ENCODE data around the gene DAZAP1. TPM values are rescaled to one million over a fixed set of nuclear protein-coding genes. Genes with fewer than 3 reads are reported as not detected.

Gene DAZAP1
- total RNA-seq, 1 experiment from 2014 or later, result 183 TPM

GRCh38 chr19:1455336-1456120, 48.1 kb downstream of the DAZAP1 start:
- DNase-seq (ENCODE audit: low read depth), result peak; percentile 45

- no peak for DNase-seq (ENCODE audit: low read depth)
Observed at GRCh38 chr19:1456121-1456900, 48.9 kb downstream of the DAZAP1 start.

- no peak for DNase-seq (ENCODE audit: low read depth)
Observed at GRCh38 chr19:1457031-1457739, 49.8 kb downstream of the DAZAP1 start.

GRCh38 chr19:1457892-1458291, 50.5 kb downstream of the DAZAP1 start:
- DNase-seq (ENCODE audit: low read depth), result no peak

- DNase-seq (ENCODE audit: low read depth), result no peak
Observed at GRCh38 chr19:1459479-1459878, 52.1 kb downstream of the DAZAP1 start.

- DNase-seq (ENCODE audit: low read depth), result no peak
Observed at GRCh38 chr19:1460033-1460995, 52.9 kb downstream of the DAZAP1 start.

- DNase-seq (ENCODE audit: low read depth), result no peak
Observed at GRCh38 chr19:1461862-1462261, 54.5 kb downstream of the DAZAP1 start.

- no peak for DNase-seq (ENCODE audit: low read depth)
Observed at GRCh38 chr19:1465191-1466016, 58.0 kb downstream of the DAZAP1 start.

GRCh38 chr19:1466018-1466460, 58.7 kb downstream of the DAZAP1 start:
- DNase-seq (ENCODE audit: low read depth), result no peak

GRCh38 chr19:1466461-1467214, 59.3 kb downstream of the DAZAP1 start:
- DNase-seq (ENCODE audit: low read depth), result no peak

GRCh38 chr19:1467215-1467489, 59.8 kb downstream of the DAZAP1 start:
- DNase-seq (ENCODE audit: low read depth), result no peak

- no peak for DNase-seq (ENCODE audit: low read depth)
Observed at GRCh38 chr19:1467490-1468273, 60.3 kb downstream of the DAZAP1 start.

GRCh38 chr19:1468274-1468820, 61.0 kb downstream of the DAZAP1 start:
- DNase-seq (ENCODE audit: low read depth), result no peak

GRCh38 chr19:1468821-1469254, 61.5 kb downstream of the DAZAP1 start:
- no peak for DNase-seq (ENCODE audit: low read depth)

GRCh38 chr19:1469255-1470054, 62.1 kb downstream of the DAZAP1 start:
- no peak for DNase-seq (ENCODE audit: low read depth)

GRCh38 chr19:1470055-1470304, 62.6 kb downstream of the DAZAP1 start:
- DNase-seq (ENCODE audit: low read depth), result no peak

- no peak for DNase-seq (ENCODE audit: low read depth)
Observed at GRCh38 chr19:1470305-1471009, 63.1 kb downstream of the DAZAP1 start.

Measured in HT1080 (cell line).